GM21367 (cell line): ENCODE results near the gene DCUN1D4.

Source experiments
- ATAC-seq: cut with Tn5 transposase; IDR thresholded peaks from one replicate; pipeline ENCODE4 v1.9.1; 2021; ENCODE audit not compliant: unreplicated experiment

The DCUN1D4 gene

GRCh38 chr4:51853027-51853682 lies 10.2 kb downstream of the DCUN1D4 start:
- no peak for ATAC-seq

- no peak for ATAC-seq
These were observed 12.3 kb downstream of the DCUN1D4 start for GRCh38 chr4:51855270-51855669.

GRCh38 chr4:51855751-51856150 lies 12.8 kb downstream of the DCUN1D4 start:
- no peak for ATAC-seq

- ATAC-seq = no peak
These were observed 15.8 kb downstream of the DCUN1D4 start for GRCh38 chr4:51858605-51859202.

GRCh38 chr4:51859476-51860031 lies 16.6 kb downstream of the DCUN1D4 start:
- ATAC-seq = no peak

GRCh38 chr4:51862199-51862598 lies 19.2 kb downstream of the DCUN1D4 start:
- ATAC-seq = no peak

- ATAC-seq = no peak
These were observed 19.8 kb downstream of the DCUN1D4 start for GRCh38 chr4:51862781-51863180.

GRCh38 chr4:51865717-51866116 lies 22.8 kb downstream of the DCUN1D4 start:
- ATAC-seq = no peak

GRCh38 chr4:51866835-51867234 lies 23.9 kb downstream of the DCUN1D4 start:
- no peak for ATAC-seq

- no peak for ATAC-seq
These were observed 24.9 kb downstream of the DCUN1D4 start for GRCh38 chr4:51867689-51868448.

- ATAC-seq = no peak
These were observed 25.5 kb downstream of the DCUN1D4 start for GRCh38 chr4:51868449-51868847.

GRCh38 chr4:51870441-51871188 lies 27.7 kb downstream of the DCUN1D4 start:
- ATAC-seq = no peak

GRCh38 chr4:51872283-51872997 lies 29.5 kb downstream of the DCUN1D4 start:
- ATAC-seq = no peak

GRCh38 chr4:51874551-51874950 lies 31.6 kb downstream of the DCUN1D4 start:
- ATAC-seq = no peak

GRCh38 chr4:51878431-51878830 lies 35.5 kb downstream of the DCUN1D4 start:
- no peak for ATAC-seq

GRCh38 chr4:51880016-51880915 lies 37.3 kb downstream of the DCUN1D4 start:
- ATAC-seq = no peak

- ATAC-seq = no peak
These were observed 41.1 kb downstream of the DCUN1D4 start for GRCh38 chr4:51884055-51884454.

- ATAC-seq = no peak
These were observed 41.7 kb downstream of the DCUN1D4 start for GRCh38 chr4:51884606-51885005.

- ATAC-seq = peak; percentile 69
These were observed 42.4 kb downstream of the DCUN1D4 start for GRCh38 chr4:51885363-51885762.
